GM23248 (cell line): ENCODE measurements around the gene SETD6.

Source experiments
- EZH2 ChIP-seq: fragments of 200-600 bp; sonication (generic); IDR thresholded peaks from 2 replicates; pipeline ENCODE4 v1.6.1; 2018; ENCODE audit warnings: antibody characterized with exemption, mild to moderate bottlenecking; ENCODE audit not compliant: insufficient read depth, poor library complexity, severe bottlenecking
- EZH2phosphoT487 ChIP-seq: fragments of 200-600 bp; sonication (generic); IDR thresholded peaks from 2 replicates; pipeline ENCODE4 v1.6.1; 2018; ENCODE audit warnings: antibody characterized with exemption, moderate library complexity, mild to moderate bottlenecking, low read depth; ENCODE audit not compliant: insufficient read depth

DNA sequence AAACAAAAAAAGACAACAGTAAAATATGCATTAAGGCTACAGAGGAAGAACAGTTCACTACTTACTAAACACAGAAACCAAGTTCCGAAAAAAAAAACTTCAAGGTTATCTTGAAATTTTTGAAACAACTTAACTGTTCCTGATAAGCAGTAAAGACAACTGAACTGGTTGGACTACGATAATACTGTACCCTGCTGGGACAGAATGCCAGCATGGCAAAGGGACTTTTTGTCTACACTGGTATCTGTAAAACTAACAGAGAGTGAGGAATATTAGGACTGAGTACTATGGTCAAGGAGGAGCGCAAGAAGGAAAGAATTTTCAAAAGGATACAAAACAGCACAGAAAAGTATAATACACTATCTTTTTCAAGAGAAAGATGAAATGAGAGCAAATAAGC, 19.8 kb downstream of the SETD6 start:
- TF ChIP-seq EZH2phosphoT487 (no peak), EZH2 (no peak)
